Smooth muscle cell (in vitro differentiated cells): Measurements from ENCODE around the gene PDE9A. TPM values are rescaled to one million over a fixed set of nuclear protein-coding genes. Genes with fewer than 3 reads are reported as not detected.

ENCODE experiments used
- DNase-seq: peaks from one replicate; lab custom pipeline; 2025; ENCODE audit not compliant: unreplicated experiment; lab: John Stamatoyannopoulos, UW
- H2AFZ ChIP-seq: fragments of 200-600 bp; sonication (generic); 2 replicates; pipeline ENCODE4 v1.6.0; 2016; ENCODE audit warnings: antibody characterized with exemption, low read depth, mild to moderate bottlenecking
- H3F3A ChIP-seq: fragments of 200-600 bp; sonication (generic); 2 replicates; pipeline ENCODE4 v1.6.0; 2017; ENCODE audit warnings: antibody characterized with exemption, low read depth
- H3K27ac ChIP-seq: fragments of 200-600 bp; sonication (generic); 2 replicates; pipeline ENCODE4 v1.5.1; 2016; ENCODE audit warnings: low read depth, mild to moderate bottlenecking
- H3K27me3 ChIP-seq: fragments of 200-600 bp; sonication (generic); 2 replicates; pipeline ENCODE4 v1.6.1; 2016; ENCODE audit warnings: low read depth, mild to moderate bottlenecking
- H3K36me3 ChIP-seq: fragments of 200-600 bp; sonication (generic); 2 replicates; pipeline ENCODE4 v1.5.1; 2016; ENCODE audit warnings: low read depth
- H3K4me1 ChIP-seq: fragments of 200-600 bp; sonication (generic); 2 replicates; pipeline ENCODE4 v1.5.1; 2016; ENCODE audit warnings: low read depth
- H3K4me2 ChIP-seq: fragments of 200-600 bp; sonication (generic); 2 replicates; pipeline ENCODE4 v1.6.0; 2016; ENCODE audit warnings: mild to moderate bottlenecking
- H3K4me3 ChIP-seq: fragments of 200-600 bp; sonication (generic); 2 replicates; pipeline ENCODE4 v1.5.1; 2016; ENCODE audit warnings: mild to moderate bottlenecking
- H3K79me2 ChIP-seq: fragments of 200-600 bp; sonication (generic); 2 replicates; pipeline ENCODE4 v1.6.0; 2016; ENCODE audit warnings: low read depth, mild to moderate bottlenecking
- H3K9ac ChIP-seq: fragments of 200-600 bp; sonication (generic); 2 replicates; pipeline ENCODE4 v1.6.0; 2016; ENCODE audit warnings: low read depth
- H3K9me3 ChIP-seq: fragments of 200-600 bp; sonication (generic); replicated peaks from 2 replicates; pipeline ENCODE4 v1.5.1; 2016; ENCODE audit warnings: low read depth
- H4K20me1 ChIP-seq: fragments of 200-600 bp; sonication (generic); 2 replicates; pipeline ENCODE4 v1.6.0; 2016; ENCODE audit warnings: low read depth
- CTCF ChIP-seq: fragments of 200-600 bp; sonication (generic); IDR thresholded peaks from 2 replicates; pipeline ENCODE4 v1.5.1; 2017; ENCODE audit warnings: borderline replicate concordance, mild to moderate bottlenecking, antibody characterized with exemption; ENCODE audit not compliant: insufficient read depth, poor library complexity, severe bottlenecking
- WGBS: methylation state at CpG from one replicate; pipeline ENCODE4 v1.1.7; 2016; ENCODE audit warnings: low lambda C conversion rate; 5-methylcytosine and 5-hydroxymethylcytosine counted together
- polyA plus RNA-seq: library from polyadenylated mRNA; unstranded; fragments of >200 nt; fragmentation: Nextera tagmentation; extraction: Ambion mirVana; gene quantifications from 2 replicates; pipeline ENCODE4 v1.2.1, GENCODE V29; 2016
- total RNA-seq: library from RNA; depleted of rRNA; stranded (reverse); fragments of >200 nt; gene quantifications from 2 replicates; pipeline ENCODE4 v1.2.3, GENCODE V29; 2014

PDE9A gene
- total and polyA plus RNA-seq, 2 experiments from 2014 or later: 4.3 to 12.3 TPM

- H3K4me2 ChIP-seq: no peak overlapping the region
- 92% methylated on average over 26 of the region's 27 CpGs for WGBS
- no peak overlapping the region for H3K27ac ChIP-seq
- no peaks in the 10 kb centered on the region for H3F3A ChIP-seq
- no peaks in the 10 kb centered on the region for H3K36me3 ChIP-seq
- no peaks in the 10 kb centered on the region for H3K4me1 ChIP-seq
- no peak for TF ChIP-seq CTCF
- no peaks in the 10 kb centered on the region for H3K79me2 ChIP-seq
- no peak overlapping the region for H2AFZ ChIP-seq
- DNase-seq: no peak
- no peaks in the 10 kb centered on the region for H3K27me3 ChIP-seq
- no peak overlapping the region for H3K9ac ChIP-seq
- no peaks in the 10 kb centered on the region for H3K9me3 ChIP-seq
- H4K20me1 ChIP-seq: no peaks in the 10 kb centered on the region
- no peak overlapping the region for H3K4me3 ChIP-seq
These were observed 113.5 kb downstream of the PDE9A start for GRCh38 chr21:42766739-42767560.

GRCh38 chr21:42767561-42767835 lies 114.1 kb downstream of the PDE9A start:
- TF ChIP-seq CTCF: no peak
- no peak overlapping the region for H2AFZ ChIP-seq
- DNase-seq: no peak

GRCh38 chr21:42768324-42769121 lies 115.1 kb downstream of the PDE9A start:
- WGBS: 94% methylated on average over 21 of the region's 21 CpGs

More at GRCh38 chr21:42767561-42767835, 114.1 kb downstream of the PDE9A start:
- Histone ChIP-seq H3K9me3 (no peaks in the 10 kb centered on the region), H3K36me3 (no peaks in the 10 kb centered on the region), H3K9ac (no peak overlapping the region), H3F3A (no peaks in the 10 kb centered on the region), H3K4me2 (no peak overlapping the region), H3K79me2 (no peaks in the 10 kb centered on the region), H3K4me1 (no peaks in the 10 kb centered on the region), H3K27ac (no peak overlapping the region), H3K4me3 (no peak overlapping the region), H4K20me1 (no peaks in the 10 kb centered on the region), H3K27me3 (no peaks in the 10 kb centered on the region)
- WGBS: over 99% methylated on average over 8 of the region's 8 CpGs

More at GRCh38 chr21:42768324-42769121, 115.1 kb downstream of the PDE9A start:
- no peak overlapping the region for H3K4me2 ChIP-seq
- no peaks in the 10 kb centered on the region for H3K36me3 ChIP-seq
- no peak overlapping the region for H3K27ac ChIP-seq
- H3K4me1 ChIP-seq: no peaks in the 10 kb centered on the region
- no peaks in the 10 kb centered on the region for H3F3A ChIP-seq
- no peaks in the 10 kb centered on the region for H3K9me3 ChIP-seq
- no peak overlapping the region for H3K4me3 ChIP-seq
- no peaks in the 10 kb centered on the region for H4K20me1 ChIP-seq
- H3K9ac ChIP-seq: no peak overlapping the region
- no peak overlapping the region for H2AFZ ChIP-seq
- TF ChIP-seq CTCF: no peak
- no peaks in the 10 kb centered on the region for H3K27me3 ChIP-seq
- DNase-seq: no peak
- no peaks in the 10 kb centered on the region for H3K79me2 ChIP-seq
